Fibroblast of the conjunctiva (primary cell): ENCODE measurements around the gene CCND3.
"Not testable (repeated sequence)": the region's sequence is repeated elsewhere in the genome, so short reads cannot be mapped to it uniquely, and the experiment has no call there.

Source experiments
- DNase-seq: peaks from one replicate; pipeline ENCODE4 v3.0.0-alpha.2; 2010; ENCODE audit warnings: low read depth

Gene CCND3

GRCh38 chr6:41947581-41948220 is 6.1 kb upstream of the CCND3 start:
- DNase-seq, result no peak

GRCh38 chr6:41943456-41943855 is 1.8 kb upstream of the CCND3 start:
- no peak for DNase-seq

- not testable (repeated sequence) for DNase-seq
Measured at GRCh38 chr6:41942882-41943281, 1.3 kb upstream of the CCND3 start.

- no peak for DNase-seq
Measured at GRCh38 chr6:41942067-41942851, 651 bp upstream of the CCND3 start.

GRCh38 chr6:41940759-41941279 is 789 bp downstream of the CCND3 start:
- DNase-seq, result no peak

- no peak for DNase-seq
Measured at GRCh38 chr6:41939848-41940758, 1.5 kb downstream of the CCND3 start.

- DNase-seq, result no peak
Measured at GRCh38 chr6:41939176-41939847, 2.3 kb downstream of the CCND3 start.

- no peak for DNase-seq
Measured at GRCh38 chr6:41938590-41939175, 2.9 kb downstream of the CCND3 start.

- no peak for DNase-seq
Measured at GRCh38 chr6:41937861-41938574, 3.6 kb downstream of the CCND3 start.

- DNase-seq, result no peak
Measured at GRCh38 chr6:41937472-41937860, 4.1 kb downstream of the CCND3 start.

GRCh38 chr6:41936073-41936837 is 5.4 kb downstream of the CCND3 start:
- DNase-seq, result peak; percentile 82

GRCh38 chr6:41935685-41936072 is 5.9 kb downstream of the CCND3 start:
- no peak for DNase-seq

GRCh38 chr6:41935193-41935574 is 6.4 kb downstream of the CCND3 start:
- no peak for DNase-seq

GRCh38 chr6:41934278-41935192 is 7.1 kb downstream of the CCND3 start:
- DNase-seq, result no peak

- DNase-seq, result no peak
Measured at GRCh38 chr6:41932378-41932777, 9.2 kb downstream of the CCND3 start.

- DNase-seq, result no peak
Measured at GRCh38 chr6:41931792-41932191, 9.8 kb downstream of the CCND3 start.

- no peak for DNase-seq
Measured at GRCh38 chr6:41929924-41930323, 11.7 kb downstream of the CCND3 start.

- DNase-seq, result no peak
Measured at GRCh38 chr6:41927253-41927652, 14.4 kb downstream of the CCND3 start.

- DNase-seq, result no peak
Measured at GRCh38 chr6:41922154-41922553, 19.5 kb downstream of the CCND3 start.
